ENCODE data around the gene CUX1.

CUX1 gene

DNA sequence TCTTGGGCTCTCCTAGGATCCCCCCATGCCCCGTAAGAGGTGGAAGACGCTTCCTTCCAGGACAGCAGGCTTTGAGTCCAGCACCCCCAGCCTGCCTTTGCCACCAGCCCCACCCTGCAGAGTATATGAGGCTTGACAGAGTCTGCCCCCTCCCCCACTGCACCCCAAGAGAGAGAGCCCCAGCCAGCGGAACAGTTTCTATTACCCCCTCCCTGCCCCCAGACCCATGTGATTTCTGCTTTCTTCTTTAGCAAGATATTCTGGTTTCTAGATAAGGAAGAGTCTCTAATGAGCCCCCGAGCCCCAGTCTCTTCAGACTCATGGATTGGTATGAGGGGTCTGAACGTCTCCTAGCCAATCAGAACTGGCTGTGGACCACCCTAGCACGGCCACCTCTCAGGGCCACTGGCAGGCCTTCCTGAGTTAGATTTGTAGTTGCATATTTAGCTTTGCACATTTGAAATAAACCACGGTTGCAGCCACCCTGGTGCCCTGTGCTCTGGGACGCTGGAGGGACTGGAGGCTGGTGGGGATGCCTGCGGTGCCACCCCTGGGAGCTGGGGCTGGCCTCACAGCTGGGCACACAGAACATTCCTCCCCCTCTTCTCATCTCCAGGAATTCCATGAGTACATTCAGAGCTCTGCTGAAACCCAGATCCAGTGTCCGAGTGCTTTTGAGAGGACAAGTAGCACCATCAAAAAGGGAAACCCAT is 466.2 kb downstream of the CUX1 start:
- no peak for DNase-seq

DNA sequence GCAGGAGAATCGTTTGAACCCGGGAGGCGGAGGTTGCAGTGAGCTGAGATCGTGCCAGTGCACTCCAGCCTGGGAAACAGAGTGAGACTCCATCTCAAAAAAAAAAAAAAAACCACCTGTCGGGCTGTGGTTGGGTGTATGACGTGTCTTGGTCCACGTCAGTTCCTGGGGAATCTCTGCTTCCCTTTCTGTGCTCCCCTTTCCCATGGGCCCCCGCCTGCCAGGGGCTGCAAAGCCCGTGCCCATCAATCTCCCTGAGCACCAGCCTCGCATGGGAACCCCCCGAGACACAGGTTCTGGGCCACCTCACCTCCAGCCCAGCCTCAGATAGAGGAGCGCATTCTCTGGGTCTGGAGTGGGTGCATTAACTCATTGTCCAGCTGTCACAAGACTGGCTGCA is 467.0 kb downstream of the CUX1 start:
- DNase-seq, result no peak

DNA sequence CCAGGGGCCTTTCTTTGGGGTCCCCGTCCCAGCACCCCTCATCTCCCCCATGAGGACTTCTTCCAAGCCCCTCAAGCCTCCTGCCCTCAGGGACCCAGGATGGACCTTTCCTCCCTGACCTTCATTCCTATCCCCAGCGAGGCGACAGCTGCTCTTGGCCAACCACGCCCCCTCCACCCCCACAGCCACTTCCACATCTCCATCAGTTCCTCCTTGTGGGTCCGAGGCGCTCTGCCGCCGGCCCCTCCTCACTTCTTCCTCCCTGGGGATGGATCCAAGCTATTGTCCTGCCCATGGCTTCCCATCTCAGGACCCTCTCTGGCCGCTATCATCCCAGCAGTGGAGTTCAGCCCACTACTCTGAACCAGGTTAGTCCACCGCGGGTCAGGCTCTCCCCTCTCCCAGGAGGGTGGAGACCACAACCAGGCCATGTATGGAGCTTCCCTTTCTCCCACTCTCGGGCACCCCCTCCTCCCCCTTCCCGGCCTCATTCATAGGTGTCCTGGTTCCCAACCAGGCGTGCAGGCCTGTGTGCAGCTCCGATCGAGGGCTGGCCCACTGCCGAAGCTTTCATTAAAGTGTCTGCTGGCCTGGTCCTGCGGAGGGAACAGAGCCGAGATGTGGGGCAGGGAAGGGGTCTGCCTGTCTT is 467.6 kb downstream of the CUX1 start:
- DNase-seq, result peak; percentile 49

DNA sequence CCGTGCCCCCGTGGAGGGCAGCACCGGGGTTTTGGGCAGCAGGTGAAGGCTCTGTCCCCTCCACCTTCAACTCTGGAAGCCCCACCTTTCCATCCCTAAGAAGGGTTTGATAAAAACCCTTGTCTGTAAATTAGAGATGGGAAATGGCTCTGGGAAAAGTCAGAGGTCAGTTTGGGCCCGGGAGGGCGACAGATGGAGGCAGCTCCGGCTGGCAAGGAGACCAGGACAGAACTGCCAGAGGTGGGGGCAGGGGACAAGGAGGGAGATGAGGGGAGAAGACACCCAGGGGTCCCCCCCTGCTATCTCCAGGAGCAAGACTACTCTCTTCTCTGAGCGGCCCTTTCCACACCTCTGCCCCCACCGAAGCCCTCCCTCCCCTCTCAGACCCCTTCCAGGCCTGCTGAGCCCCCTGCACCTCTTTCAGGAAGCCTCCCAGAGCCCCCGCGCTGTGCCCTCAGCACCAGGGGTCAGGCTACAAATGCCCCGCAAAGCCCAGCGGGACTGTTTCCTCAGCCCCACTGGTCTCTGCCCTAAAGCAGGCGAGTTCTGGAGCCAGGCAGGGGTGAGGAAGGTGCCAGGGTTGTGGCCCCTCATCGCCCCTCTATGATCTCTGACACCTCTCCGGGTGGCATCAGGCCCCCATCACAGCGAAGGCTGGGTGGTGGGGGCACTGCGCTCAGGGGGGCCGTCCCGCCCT is 468.3 kb downstream of the CUX1 start:
- peak; percentile 26 for DNase-seq

DNA sequence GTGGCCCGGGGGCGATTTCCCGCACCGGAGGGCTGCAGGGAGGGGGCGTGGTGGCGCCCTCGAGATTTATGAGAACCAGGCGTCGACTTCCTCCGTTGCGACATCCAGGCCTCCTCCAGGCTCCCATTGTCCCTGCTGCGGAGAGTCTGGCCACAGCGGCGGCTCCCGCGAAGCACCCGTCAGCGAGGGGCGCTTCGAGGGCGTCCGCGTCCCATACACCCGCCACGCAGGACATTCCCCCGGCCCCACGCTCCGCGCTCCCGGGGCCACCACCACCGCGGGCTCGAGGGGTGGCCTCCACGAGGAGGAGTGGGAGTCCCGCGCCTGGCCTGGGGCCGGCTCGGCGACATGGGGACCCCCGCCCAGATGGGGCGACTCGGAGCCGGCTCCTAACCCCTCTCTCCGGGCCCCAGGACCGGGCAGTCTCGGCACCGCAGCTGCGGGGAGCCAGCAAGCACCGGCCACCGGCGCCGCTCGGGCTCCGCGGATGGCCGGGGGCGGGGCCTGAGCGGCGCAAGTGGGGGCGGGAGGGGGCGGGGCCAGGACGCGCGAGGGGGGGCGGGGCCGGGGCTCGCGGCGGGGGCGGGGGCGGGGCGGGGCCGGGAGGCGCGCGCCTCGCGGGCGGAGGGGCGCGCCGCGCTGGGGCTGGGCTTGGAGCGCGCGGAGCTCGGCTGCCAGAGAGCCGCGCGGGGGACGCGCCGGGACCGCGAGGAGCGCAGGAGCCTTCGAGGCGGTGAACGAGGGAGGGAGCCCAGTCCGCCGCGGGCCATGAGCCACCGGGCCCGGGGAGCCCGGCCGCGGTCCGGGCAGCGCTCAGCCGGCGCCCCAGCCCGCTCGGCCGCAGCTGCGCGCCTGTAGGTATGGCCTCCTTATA is 469.0 kb downstream of the CUX1 start, which contains the start of gene SH2B2:
Gene SH2B2, plus strand, starts transcription at position 632 of the 874 bp plus-strand sequence. CDS start 13,683 bp downstream, outside the sequence.
- DNase-seq, result peak; percentile 59

DNA sequence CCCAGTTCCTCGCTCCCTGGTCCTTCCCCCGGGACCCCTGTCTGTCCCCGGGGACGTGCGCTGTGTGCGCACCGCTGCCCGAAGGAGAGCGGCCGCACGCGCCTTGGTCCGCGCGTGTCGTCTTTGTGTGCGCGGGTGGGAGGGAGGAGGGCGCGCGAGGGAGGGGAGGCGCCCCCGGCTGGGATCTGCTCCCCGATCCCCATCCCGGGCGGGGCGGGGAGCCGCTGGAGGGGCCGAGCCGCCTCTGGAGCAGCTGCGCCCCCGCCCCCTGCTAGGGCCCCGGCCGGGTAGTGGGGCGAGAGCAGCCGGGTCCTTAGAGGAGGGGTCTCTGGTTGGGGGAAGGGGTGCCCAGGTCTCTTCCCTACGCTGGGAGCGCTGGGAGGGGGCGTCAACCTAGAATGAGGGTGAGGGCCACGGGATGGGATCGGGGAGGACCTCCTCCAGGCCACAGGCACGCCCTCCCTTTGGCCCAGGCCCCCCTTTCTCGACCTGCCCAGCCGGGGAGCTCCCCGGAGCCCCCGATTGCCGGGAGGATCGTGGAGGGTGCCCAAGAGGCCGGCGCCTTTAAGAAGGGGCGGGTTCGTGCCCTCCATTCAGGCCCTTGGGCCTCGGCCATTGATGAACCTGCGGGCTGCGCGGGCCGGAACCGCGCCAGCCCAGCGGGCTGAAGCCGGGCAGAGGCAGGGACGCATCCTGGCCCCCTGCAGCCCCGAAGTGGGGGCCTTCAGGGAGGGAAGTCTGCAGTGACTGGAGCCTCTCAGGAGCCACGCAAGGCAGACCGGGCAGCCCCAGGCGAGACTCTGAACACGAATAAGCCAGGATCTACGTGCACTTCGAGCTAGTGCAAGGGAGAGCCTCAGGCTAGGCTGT is 469.9 kb downstream of the CUX1 start:
- DNase-seq, result peak; percentile 43

DNA sequence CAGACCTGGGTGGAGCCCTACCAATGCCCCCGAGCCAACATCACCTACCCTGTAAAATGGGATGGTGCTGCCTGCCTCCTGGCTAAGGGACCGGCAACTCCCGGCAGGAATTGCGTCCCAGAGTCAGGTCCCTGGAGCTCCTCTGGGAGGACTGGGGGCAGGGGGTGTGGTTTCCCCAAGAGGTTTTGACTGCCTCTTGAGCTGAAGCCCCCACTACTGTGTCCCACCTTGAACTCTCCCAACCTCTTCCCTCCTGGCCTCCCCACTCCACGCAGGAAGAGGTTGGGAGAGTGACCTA is 470.5 kb downstream of the CUX1 start:
- no peak for DNase-seq

DNA sequence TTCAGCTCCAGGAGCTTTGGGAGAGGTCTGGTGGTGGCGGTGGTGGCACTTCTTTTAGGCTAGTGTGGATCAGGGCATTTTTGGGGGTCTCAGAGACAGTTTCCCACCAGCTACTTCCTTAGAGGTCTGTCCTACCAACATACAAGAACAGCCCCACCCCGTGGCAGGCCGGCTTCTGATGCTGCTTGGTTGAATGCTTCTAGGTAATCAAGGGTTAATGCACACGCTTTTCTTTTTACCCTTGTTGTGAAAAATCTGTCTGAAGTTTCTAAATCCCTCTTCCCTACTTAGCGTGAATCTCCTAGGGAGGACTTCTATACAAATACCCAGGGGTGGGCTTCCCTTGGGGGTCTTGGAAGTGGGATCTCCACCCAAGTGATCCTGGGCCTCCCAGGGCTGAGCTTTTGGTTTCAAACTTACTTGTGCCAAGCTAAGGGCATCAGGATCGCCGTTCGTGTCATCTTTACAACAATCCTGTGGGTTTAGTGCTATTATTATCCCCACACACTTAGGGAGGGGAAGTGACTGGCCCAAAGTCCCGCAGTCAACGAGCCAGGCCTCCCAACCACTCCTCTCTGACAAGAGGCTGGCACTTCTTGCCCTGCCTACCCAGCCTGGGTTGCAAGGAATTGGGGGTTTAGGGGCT is 471.0 kb downstream of the CUX1 start:
- DNase-seq, result peak; percentile 46

DNA sequence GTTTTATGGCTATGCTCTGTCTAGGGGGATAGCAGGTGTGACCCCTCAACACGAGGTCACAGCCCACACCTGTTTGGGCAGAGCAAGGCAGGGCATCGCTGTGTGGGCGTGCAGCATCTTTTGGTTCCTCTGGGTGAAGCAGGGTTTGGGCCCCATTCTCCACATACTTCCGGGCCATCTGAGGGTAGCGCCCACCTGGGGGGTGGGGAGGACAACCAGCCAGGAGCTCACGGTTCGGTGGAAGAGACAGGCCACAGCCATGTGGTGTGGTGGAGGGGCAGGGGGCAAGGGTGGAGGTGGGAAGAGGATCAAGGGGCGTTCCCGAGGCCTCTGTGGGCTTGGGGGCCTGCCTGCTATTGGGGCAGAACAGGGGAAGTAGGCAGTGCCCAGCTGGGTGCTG is 471.6 kb downstream of the CUX1 start:
- DNase-seq, result no peak

DNA sequence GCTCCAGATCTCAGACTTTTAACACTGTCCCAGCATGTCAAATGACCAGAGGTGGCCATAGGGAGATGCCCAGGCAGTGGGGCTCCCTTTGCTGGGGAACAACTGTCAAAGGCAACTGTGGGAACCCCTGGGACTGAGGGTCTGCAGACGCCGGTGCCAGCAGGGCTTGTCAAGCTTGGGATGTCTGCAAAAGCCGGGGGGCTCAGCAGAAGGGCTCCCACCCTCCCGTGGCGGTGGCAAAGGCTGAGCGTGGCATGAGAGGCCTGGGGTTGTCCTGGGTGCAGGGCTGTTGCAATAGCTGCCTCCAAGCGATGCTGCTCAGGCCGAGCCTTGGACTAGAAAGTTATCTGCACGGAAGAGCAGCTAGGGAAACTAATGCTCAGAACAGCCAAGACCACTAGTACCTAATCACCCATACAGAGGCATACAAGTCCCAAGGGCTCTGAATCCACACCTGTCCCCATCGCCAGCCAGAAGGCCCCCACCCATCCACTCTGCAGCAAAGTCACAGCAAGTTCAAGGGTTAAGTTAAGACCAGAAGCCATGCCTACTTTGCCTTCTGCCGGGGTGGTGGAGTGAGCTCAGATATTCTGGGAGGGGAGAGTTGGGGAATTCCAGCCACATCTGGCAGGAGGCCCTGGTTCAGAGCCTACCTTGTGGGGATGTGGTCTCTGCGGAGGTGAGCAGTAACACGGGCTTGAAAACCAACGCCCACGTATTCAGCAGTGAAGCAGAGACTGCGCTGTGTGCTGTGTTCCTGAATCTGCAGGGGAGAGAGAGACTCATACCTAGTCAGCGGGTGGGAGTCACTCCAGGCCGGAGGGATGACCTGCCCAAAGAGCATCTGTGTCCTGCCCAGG is 473.9 kb downstream of the CUX1 start:
- DNase-seq, result no peak

DNA sequence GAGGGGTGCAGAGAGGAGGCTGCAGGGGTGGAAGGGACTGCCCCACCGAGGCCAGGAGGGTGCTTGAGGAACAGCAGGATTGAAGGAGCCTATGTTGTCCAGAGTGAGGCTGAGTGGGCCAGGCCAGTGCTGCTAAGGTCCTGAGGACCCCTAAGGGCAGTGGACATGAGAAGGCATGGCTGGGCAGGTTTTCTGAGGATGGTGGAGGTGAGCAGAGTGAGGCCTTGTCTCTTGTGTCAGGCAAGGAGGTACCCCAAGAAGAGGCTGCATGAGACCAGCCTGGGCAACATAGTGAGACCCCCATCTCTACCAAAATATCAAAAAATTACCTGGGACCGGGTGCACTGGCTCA is 474.5 kb downstream of the CUX1 start:
- DNase-seq, result no peak

DNA sequence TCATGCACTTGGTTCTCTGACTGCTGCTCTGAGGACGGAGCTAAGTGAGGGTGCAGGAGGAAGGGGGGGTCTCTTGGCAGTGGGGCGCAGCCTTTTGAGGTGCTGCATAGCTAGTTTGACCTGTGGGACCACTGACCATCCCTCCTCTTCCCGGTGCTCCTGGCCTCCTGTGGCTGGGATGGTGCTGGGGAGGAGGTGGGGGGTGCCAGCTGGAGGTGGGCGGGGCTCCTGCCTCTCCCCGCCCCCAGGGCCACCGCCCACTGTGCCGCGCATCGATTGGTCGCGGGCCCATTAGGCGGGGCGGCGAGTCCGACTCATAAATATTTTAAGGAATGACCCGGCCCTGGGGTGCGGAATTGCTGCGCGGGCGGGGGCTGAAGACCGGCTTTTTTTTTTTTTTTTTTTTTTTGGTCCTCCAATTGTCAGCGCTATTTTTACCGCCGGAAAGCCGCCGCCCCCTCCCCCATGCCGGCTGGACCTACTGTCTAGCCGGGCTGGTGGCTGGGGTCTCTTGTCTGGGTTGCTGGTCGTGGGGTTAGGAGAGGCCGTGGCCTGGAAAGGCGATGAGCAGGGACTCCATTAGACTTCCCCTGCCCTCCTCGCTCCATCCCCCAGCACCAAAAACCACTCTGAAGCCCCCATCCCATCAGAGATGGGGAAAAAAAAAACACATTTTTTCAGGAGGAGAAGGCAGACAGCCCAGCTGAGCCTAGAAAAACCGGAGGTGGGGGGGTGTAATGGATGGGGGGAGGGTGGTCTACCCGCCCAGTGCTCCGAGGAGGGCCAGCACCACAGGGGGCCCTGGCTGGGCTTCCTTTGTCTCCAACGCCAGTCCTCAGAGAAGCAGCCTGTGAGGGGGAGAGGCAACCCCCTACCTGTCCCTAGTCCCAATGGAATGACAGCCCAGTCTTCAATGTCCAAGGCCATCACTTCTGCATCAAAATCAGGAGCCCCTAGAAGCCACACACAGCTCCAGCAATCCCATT is 475.7 kb downstream of the CUX1 start:
- DNase-seq, result no peak

DNA sequence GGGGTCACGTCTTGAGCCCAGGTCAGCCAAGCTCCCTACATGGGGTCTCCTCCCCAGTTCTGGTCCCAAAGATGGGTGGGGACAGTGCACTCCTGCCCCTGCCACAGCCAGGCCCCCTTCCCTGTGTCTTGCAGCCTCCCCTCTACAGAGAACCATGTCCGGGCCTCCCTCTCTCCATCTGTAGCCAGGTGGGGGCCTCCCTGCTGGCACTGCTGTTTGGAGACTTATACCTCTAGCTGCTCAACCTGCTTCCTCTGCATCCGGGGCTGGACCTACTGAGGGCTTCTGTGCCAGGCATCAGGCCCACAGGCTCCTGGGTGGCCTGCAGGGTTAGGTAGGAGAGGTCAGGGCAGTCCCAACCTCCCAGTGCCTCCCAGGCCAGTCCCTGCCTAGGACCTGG is 477.2 kb downstream of the CUX1 start:
- no peak for DNase-seq

DNA sequence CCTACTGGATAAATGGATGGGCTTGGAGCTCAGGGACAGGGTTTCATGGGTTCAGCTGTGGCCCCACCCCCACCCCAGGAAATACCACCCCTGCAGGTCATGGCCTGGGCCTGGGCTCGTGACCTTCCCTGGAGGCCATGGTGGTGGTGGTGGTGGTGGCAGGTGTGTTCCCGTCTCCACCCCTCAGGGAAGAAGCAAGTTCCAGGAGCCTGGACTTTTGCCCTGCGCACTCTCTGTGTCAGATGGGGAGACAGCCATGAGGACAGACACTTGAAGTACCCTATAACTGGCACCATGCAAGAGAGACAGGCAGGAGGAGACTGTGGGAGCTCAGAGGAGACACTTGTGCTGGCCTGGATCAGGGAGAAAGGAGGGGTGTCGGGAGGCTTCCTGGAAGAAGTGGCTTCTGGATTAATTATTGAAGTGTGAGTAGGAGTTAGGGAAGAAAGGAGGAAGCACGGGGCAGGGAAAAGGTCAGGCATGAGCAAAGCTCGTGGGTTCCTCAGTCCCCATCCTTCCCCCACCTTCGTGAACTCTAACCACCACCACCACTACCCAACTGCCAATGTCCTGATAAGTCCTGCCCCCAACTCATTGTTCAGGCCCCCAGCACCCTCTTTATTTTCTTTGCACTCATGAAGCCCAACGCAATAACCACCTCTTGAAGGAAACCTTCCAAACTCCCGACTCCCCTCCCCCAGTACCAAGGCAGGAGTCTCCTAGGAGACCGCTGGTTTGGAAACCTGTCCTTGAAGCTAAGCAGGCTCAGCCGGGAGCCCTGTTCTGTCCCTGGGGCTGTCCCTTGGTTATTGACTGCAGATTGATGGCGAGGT is 478.1 kb downstream of the CUX1 start:
- DNase-seq, result no peak

DNA sequence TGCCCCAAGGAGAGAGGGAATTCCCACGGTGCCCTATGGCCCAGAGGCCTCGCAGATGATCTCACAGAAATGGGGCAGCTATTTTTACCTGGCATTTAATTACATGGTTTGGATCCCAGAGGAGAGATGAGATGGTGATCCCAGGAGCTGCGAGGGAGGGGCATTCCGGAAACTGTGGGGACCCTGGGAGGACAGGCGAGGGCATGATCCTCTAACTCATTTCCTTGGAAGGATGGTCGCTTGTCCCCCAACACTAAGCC is 478.7 kb downstream of the CUX1 start:
- no peak for DNase-seq

DNA sequence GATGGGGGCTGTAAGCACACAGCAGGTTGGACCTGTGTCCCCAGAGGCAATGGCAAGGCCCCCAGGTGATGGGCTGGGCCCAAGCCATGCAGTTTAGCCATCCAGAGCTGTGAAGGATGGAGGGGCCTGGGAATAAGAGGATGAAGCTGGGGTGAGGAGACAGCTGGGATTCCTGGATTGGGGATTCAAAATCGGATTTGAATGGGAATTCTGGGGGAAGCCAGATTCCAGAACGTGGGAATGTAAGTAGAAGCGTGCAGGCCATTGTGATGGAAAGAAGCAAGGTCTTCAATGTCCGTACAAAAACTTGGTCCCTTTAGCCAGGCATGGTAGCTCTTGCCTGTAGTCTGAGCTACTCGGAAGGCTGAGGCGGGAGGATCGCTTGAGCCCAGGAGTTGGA is 479.1 kb downstream of the CUX1 start:
- no peak for DNase-seq

DNA sequence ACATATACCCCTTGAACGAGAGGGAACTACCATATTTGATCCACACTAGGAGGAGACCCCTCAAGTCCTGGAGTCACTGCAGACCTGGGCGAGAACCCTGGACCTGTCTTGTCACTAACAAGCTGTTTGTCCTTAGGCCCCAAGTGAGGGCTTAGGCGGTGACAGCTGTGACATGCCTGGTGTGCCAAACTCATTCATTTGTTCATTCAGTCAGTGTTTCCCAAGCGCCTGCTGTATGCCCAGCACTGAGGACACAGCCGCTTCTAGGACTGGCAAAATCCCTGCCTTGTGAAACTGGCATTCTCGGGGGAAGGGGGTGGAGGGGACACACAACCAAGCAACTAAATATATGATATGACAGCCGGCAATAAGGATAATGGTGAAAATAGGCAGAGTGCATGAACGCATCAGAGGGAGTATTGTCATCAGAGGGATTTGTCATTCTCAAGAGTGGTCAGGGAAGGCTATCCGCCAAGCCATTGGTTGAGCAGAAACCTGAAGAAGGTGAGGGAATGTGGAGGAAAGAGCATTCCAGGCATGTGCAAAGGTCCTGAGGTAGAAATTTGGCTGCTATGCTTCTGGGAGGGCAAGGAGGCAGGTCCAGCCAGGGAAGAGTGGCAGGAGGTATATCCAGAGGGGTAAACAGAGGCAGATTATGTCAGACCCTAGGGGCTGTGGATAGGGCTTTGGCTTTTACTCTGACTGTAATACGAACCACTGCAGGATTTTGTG is 480.2 kb downstream of the CUX1 start:
- DNase-seq, result no peak

DNA sequence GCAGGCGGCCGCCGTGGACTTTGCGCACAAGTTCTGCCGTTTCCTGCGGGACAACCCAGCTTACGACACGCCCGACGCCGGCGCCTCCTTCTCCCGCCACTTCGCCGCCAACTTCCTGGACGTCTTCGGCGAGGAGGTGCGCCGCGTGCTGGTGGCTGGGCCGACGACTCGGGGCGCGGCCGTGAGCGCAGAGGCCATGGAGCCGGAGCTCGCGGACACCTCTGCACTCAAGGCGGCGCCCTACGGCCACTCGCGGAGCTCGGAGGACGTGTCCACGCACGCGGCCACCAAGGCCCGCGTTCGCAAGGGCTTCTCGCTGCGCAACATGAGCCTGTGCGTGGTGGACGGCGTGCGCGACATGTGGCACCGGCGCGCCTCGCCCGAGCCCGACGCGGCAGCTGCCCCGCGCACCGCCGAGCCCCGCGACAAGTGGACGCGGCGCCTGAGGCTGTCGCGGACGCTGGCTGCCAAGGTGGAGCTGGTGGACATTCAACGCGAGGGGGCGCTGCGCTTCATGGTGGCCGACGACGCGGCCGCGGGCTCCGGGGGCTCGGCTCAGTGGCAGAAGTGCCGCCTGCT is 483.3 kb downstream of the CUX1 start:
- DNase-seq, result no peak

Data from hematopoietic multipotent progenitor cell treated with erythropoietin and hydrocortisone succinate and interleukin-3 and kit ligand, for 6 days (in vitro differentiated cells).